ENCODE results near the gene SLC12A8.

The SLC12A8 gene

GRCh38 chr3:125151442-125151817, 61.1 kb downstream of the SLC12A8 start:
- no peak for DNase-seq

GRCh38 chr3:125150525-125151441, 61.8 kb downstream of the SLC12A8 start:
- no peak for DNase-seq

GRCh38 chr3:125149462-125149861, 63.1 kb downstream of the SLC12A8 start:
- DNase-seq: no peak

- DNase-seq: peak; percentile 54
These were observed 63.7 kb downstream of the SLC12A8 start for GRCh38 chr3:125148836-125149235.

GRCh38 chr3:125148016-125148812, 64.3 kb downstream of the SLC12A8 start:
- DNase-seq: no peak

- no peak for DNase-seq
These were observed 65.1 kb downstream of the SLC12A8 start for GRCh38 chr3:125147491-125147820.

- no peak for DNase-seq
These were observed 65.7 kb downstream of the SLC12A8 start for GRCh38 chr3:125146626-125147490.

DNA sequence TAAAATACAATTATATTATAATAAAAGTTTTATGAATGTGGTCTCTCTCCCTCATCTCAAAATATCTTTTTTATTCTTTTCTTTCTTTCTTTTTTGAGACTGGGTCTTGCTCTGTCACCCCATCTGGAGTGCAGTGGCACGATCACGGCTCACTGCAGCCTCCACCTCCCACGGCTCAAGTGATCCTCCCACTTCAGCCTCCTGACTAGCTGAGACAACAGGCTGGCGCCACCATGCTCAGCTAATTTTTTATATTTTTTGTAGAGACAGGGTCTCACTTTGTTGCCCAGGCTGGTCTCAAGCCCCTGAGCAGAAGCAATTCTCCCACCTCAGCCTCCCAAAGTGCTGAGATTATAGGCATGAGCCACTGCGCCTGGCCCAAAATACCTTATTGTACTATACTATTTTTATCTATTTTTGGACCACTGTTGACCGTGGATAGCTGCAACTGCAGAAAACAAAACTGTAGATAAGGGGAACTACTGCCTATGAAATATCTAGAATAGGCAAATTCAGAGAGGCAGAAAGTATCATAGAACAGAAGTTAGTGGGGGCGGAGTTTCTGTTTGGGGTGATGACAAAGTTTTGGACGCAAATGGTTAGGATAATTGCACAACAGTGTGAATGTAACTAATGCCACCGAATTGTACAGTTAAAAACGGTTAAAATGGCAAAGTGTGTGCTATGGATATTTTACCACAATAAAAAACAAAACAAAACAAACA, 66.6 kb downstream of the SLC12A8 start:
- DNase-seq: no peak

- no peak for DNase-seq
These were observed 67.8 kb downstream of the SLC12A8 start for GRCh38 chr3:125144653-125145314.

- DNase-seq: peak; percentile 69
These were observed 68.4 kb downstream of the SLC12A8 start for GRCh38 chr3:125143982-125144652.

DNA sequence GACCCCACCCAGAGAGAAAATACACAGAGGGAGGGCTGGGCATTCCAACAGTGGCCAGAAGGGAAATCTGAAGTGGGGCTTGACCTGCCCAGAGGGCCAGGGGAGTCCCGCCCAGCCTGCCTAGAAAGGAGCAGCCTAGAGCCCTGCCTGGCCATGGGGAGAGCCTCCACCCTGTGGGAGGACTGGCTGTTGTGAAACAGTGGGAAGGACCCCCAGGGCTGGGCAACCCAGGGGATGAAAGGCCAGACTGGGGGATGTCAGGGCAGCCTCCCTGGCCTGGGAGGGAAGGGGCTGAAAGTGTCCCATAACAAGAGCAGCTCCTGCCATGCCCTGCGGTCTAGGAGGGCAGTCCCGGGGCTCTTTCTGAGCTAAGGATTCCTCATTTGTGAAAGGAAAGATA, 69.0 kb downstream of the SLC12A8 start:
- DNase-seq: no peak

GRCh38 chr3:125142940-125143339, 69.6 kb downstream of the SLC12A8 start:
- no peak for DNase-seq

- DNase-seq: no peak
These were observed 70.1 kb downstream of the SLC12A8 start for GRCh38 chr3:125142420-125142778.

- DNase-seq: no peak
These were observed 70.7 kb downstream of the SLC12A8 start for GRCh38 chr3:125141596-125142419.

DNA sequence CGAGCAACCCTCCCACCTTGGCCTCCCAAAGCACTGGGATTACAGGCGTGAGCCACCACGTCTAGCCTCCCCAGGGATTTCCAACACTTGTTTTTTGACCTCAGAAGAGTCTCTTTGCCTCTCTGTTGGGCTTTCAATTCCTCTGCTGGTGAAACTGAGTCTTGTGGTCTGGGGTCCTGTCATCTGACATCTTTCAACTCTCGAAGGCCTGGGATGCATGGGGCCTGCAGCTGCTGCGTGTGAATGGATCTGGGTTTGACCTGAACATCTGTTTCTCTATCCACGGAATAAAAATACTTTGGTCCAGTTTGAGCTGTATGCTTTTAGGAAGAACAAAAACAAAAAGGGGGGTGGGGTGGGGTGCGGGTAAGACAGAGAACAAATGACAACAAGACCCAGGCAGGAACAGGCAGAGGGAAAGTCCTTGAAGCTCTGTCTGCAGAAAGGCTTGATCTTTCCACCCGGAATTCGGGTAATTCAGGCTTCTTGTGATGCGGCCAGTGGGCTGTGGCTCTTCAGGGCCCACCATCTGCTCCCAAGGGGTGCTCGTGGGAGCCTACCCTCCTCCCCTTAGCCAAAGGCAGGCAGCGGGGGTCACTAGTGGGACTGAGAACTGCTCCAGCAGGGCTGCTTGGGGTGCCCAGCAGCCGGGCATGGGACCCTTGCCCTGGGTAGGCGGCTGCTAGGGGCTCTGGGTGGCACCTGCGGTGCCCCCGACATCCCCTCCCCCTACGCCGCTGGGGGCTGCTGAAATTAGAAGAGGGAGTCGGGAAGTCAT, 71.5 kb downstream of the SLC12A8 start:
- no peak for DNase-seq

DNA sequence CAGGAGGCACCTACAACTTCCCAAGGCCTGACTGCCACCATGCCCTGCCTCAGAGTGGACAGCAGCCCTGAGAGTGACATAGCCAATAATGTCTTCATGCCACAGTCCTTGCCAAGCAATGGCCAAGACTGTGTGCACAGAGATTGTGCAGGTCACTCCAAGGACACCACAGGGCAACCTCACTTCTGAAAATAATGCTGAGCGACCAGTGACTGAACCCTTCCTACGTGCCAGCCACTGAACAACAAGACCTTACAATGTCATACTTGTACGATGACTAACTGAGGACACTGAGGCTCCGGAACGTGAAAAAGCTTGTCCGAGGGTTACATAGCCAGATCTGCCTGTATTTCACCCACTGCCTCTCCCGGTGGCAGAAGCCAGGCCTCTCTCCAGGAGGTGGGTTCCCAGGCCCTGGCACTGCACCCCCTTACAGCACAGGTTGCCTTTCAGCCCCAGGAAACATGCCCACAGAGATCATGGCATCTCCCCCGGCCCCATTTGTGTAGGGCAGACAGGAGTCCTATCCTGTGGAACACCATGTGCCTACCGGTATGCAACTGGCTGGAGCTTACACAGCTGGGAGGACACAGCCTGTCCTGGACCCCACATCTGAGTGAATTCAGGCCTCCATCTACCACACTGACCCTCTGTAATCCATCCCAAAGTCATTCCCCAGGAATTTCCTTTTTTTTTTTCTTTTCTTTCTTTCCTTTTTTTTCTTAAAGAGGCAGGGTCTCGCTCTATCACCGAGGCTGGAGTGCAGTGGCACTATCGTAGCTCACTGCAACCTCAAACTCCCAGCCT, 72.3 kb downstream of the SLC12A8 start:
- DNase-seq: peak; percentile 60

GRCh38 chr3:125139386-125139785, 73.2 kb downstream of the SLC12A8 start:
- DNase-seq: no peak

DNA sequence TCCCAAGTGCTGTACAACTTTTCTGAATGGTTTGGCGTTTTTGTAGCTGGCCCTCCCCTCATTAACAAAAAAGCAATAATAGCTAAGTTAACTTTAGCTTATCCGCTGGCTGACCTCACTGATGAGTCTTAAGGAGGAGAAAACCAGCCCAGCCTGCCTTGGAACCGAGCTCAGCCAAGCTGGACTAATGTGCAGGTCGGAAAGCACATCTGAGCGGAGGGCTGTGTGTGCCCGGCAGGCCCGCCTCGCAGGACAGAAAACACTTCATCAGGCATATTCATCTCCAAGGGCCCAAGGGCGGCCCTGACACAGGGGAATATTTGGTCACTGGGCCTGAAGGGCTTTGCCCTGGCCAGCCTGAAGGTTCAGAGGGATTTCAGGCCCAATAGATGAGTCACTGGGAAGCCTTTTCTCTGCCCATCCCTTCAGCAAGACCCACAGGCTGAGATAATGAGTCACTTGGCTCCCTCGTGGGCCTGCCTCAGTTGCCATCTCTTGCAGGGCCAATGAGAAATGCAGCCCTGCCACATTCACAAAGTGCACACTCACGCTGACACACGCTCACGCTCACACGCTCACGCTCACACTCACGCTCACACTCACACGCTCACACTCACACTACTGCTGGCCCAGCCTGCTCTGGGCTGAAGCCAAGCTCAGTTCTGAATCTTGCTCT, 75.1 kb downstream of the SLC12A8 start:
- peak; percentile 56 for DNase-seq
